HG03520 (cell line): ENCODE measurements around the gene HOXB4.

Source experiments
- ATAC-seq: cut with Tn5 transposase; IDR thresholded peaks from one replicate; pipeline ENCODE4 v1.9.1; 2021; ENCODE audit warnings: mild to moderate bottlenecking, moderate library complexity; ENCODE audit not compliant: unreplicated experiment

The HOXB4 gene

DNA sequence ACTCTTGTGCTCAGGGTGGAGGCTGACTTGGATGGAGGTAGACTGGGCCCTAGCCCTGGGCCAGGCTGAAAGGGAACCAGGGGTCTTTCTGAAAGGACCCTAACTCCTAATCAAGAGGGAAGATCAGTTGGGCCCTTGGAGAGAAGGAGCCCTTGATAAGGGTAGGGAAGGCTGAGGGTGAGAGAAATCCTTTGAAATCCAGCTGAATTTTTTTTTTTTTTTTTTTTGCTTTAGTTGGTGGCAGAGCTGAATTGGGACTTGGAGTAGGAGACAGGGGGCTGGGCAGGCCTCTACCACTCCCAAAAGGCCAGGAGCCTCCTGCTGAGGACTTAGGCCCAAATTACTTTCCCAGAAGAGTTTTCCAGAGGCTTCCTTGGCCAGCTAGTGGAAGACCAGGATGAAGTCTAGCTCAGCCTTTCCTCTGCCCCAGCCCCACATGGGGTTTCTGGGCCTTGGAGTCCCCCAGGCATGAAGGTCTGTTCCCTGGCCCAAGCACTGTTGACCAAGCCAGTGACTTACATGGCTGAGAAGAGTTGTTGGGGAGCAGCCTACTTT, 12.5 kb upstream of the HOXB4 start:
- ATAC-seq: no peak

DNA sequence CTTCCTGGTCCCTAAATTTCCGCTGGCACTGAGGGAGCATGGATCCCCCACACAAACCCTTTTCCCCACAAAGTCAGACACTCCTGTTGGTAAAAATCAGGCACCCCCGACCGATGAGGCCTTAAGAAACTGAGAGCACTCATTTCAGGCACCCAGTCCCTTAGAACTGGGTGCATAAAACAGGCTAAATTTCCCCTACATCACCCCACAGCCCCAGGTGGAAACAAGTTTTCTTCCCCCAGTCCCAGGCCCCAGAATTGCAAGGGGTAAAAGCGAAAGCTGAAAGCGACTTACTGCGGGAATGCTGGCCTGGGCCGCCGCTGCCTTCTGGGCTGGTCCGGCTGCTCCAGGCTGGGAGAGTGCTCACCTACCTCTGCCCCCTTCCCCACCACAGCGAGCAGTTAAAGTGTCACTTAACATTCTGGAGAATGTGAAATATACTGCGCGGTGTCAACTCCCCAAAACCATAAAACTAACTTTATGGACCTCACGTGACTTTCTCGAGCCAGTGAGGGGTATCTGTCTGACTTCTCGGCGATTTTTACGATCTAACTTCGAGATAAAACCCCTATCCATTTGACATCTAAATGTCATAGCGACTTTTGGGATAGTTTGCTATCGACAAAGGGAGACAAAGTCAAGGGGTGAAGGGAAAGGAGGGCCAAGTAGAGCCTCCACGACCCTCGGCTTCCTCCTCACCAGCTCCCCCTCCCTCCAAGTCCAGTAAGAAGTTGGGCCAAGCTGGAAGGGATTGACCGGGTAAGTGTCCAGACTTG, 11.9 kb upstream of the HOXB4 start, which contains the start of gene HOXB3:
Gene HOXB3 (minus strand): TSS at position 411 of the 776 bp plus-strand sequence. CDS start 37,767 bp downstream, outside the sequence.
- no peak for ATAC-seq

DNA sequence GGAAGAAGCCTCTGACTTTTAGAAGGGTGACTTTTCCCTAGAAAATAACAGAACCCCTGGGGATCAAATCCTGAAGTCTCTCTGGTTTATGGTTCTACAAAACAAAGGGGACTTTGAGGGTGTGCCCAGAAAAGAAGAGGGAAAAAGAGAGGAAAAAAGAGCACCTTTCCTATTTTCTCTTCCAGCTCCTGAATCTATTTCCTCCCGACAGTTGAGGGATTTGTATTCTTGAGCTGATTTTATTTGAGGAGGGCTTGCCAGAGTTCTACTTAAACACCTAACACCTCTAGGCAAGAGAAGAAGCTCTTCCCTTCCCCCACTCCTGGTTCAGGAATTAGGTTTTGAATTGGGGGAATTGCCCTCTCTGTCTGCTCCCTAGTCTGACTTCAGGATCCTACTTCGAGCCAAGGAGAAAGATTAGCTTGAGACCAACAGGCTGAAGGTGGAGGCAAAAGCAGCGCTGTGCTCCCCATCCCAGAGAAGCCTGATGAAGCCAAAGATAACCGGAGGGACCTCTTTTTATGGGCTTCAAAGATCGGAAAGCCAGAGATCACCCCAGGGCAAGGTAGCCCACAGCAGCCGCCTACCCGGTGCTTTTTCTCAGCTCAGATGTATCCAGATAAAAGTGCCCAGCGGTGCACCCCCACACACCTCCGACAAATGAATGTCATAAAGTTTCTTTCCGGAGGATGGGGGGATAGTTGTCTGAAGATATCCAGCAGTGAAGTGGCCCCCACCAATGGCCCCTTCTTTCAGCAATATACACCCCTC, 11.1 kb upstream of the HOXB4 start:
- ATAC-seq: no peak

DNA sequence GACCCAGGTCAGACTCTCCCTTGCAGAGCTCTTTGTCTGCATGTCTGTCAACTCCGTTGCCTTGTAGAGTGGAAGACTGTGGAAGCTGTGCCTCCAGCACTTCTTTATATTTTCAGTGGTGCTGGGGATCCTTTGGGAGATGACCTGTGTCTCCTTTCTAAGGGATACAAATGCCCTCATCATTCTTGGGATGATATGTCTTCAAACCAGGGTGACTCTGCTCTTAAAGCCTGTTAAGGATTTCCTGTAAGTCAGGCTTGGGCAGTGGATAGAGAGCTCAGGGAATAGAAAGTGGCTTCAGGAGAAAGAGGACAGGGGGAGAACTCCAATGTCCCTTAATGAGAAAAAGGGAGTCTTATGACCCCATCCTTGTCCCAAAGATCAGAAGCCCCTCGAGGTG, 10.4 kb upstream of the HOXB4 start:
- ATAC-seq: no peak

DNA sequence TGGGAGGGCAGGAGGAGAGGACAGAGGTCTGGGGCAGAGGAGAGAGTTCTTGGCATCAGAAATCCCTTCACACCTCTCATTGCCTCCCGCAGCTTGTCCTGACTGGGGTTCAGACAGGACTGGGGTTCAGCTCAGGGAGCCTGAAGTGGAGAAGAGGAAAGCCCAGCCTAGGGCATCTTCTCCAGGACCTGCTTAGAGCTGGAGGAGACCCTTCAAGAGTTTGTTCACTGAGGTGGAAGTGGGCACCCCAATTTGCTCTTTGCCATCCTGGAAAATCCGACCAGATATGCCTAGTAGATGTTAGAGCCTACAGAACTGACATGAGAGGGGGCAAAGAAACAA, 9.9 kb upstream of the HOXB4 start:
- ATAC-seq: no peak

DNA sequence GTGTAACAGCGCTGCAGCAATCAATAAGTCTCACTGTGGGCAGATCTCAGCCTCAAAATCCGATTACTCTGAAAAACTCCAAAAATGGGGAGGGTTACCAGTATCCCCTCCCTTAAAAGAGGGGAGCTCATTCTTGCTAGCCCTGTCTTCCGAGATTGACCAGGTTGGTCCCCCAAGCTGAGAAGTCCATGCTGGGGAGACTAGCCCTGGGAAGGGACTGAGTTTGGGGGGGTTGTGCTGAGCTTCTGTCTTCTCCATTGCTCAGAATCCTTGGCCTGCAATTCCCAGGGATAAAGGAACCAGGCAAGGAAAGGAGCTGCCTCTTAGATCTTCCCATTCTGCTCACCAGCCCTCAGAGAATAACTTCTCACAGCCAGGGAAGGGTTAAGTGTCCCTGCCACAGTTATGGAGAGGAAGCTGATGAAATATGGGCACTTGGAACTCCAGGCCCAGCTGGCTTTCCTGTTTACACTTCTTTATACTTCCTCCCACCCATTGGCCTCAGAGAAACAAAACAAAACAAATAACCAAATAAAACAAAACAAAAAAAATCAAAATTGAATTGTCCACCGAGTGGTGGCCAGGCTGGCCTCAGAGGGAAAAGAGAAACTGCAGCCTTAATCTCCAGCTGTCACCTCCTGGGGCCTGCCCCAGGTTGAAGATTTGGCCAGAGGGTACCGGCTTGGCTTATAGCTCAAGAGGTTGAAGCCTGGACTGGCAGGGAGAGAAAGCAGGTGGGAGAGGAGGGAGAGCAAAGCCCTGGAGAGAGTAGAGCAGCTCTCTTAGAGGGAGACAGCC, 9.3 kb upstream of the HOXB4 start:
- no peak for ATAC-seq

DNA sequence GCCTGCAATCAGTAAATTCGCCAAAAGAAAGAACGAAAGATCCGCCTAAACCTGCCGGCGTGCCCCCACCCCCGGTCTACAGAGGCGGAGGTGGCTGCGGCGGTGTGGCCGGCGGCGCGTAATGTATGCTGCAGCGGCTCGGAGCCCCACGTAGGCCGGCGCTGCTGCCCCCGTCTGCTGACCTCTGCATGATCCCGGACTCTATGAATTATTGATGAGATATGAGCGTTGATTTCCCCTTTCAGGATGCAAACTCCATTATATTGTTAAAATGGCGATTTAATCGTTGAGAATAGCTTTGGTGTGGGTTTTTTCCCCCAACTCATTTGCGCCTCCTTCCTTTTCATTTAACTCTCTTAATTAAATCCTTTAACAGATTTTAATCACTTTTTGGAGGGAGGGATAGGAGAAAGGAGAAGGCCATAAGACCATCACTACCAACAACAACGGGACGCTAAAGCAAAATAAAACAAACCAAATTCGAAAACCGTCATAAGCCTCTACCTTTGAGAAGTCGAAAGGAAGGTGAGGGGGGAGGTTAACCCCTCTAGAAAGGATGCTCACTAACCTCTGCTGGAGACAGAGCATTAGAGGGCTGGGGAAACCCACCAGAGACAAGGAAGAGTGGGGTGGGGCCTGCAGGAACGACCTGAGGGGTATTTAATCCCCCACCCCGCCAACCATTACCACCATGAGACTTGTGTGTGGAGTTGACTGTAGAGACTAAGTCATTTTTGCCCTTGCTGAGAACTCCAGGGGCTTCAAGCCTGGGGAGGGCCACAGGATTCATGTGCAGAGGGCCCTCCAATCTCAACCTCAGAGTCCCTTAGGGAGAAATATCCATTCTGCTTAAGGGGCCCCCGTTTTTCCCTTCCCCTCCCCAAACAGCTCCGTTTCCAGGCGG, 8.5 kb upstream of the HOXB4 start:
- no peak for ATAC-seq

DNA sequence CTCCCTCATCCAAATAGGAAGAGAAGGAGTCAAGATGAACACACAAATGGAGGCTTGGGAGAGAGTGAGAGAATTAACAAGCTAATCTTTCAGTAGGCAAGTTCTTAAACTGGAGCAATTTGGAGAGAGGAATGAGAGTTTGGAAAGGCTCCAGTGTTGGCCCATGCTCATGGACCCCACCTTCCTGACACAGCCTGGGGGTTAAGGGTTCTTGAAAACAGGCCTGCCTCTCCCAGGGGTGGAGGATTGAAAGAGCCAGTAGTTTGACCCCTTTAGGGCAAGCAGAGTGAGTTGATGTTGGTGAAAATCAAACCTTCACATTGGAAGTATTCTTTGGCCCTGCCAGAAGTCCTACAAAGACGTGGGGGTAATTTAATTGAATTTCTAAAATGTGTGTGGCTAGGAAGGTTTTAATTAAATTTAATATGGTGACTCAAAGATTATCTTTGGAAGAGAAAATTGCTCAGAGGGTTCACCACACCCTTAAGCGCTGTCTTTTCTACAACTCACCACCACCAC, 6.1 kb upstream of the HOXB4 start:
- ATAC-seq: no peak

DNA sequence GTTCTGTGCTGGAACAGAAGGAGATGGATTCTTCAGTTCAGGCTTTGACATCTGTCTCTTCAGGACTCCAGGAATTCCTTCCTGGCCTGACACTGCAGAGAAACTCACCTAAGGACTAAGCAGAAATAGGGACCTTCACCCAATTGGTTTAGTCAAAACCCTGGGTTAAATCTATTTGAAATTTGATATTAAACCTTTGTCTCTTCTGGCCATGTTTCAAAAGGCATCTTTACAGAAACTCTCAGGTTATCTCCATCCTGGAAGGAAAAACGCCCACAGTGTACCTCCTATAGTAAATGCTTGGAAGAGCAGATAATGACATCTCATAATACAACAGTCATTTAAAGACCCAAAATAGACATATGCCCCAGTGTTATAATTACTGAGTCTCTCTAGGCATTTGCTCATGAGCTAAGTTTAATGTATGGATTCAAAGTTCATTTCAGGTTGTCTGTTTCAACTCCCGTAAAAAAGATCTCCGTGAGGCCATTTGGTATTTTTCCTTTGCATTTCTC, 5.6 kb upstream of the HOXB4 start:
- ATAC-seq: no peak

DNA sequence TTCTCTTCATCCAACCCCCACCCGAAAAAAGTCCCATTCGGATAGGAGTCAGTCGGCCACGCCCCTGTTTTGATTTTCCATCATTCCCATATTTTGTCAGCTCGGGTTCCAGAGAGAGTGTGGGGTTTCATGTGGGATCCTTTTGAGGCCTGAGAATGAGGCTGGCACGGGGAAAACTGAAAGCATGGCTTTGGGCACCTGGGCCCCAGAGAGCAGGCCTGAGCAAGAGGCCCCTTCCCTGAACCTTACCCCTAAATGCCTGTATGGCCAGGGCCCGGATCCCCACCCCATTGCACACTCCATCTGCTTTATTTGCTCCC, 4.6 kb upstream of the HOXB4 start:
- no peak for ATAC-seq

DNA sequence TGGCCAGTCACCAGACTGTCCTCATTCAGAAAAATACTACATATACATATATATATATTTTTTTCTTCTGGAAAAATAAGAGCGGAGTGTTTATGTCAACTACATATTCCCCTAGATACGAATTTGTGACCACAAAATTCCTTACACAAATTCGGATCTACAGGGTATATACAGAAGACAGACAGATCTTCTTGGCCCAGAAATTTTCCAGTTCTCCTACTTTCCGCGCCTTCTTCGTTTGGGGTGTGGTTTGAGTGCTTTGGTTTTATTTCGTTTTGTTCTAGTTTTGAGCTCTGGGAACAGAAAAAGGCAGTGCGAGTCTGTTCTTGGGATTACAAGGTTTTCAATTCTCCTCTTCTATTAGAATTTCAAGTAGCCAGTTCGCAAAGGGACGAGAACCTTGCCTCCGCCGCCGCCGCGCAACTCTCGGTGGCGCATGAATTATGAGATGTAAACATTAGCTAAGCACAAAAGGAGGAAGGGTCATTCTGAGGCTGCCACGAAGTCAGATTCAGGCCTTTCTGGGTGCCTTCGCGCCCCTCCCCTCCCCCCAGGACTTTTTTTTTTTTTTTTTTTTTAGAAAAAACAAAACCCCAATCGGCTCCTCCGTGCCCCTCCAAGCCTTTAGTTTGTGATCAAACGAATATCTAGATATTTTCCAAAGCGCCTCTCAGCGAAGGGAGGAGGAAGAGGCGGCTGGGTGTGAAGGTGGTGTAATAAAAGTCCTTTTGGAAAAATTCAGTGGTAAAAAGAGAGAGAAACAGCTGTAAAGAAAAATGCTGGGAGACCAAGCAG, 1.8 kb upstream of the HOXB4 start:
- no peak for ATAC-seq

DNA sequence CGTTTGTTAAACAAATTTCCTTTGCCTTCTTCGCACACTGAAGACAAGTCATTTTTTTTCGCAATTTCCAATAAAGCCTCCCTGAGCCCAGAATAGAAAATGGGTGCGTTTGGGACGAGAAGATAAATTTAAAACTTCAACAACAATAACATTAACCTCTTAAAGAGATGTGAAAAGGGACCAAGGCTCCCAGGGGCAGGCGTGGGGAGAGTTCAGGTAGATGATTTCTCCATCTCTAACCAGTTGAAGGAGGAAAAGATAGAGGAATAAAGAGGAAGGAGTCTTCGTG, 1.3 kb upstream of the HOXB4 start:
- no peak for ATAC-seq

DNA sequence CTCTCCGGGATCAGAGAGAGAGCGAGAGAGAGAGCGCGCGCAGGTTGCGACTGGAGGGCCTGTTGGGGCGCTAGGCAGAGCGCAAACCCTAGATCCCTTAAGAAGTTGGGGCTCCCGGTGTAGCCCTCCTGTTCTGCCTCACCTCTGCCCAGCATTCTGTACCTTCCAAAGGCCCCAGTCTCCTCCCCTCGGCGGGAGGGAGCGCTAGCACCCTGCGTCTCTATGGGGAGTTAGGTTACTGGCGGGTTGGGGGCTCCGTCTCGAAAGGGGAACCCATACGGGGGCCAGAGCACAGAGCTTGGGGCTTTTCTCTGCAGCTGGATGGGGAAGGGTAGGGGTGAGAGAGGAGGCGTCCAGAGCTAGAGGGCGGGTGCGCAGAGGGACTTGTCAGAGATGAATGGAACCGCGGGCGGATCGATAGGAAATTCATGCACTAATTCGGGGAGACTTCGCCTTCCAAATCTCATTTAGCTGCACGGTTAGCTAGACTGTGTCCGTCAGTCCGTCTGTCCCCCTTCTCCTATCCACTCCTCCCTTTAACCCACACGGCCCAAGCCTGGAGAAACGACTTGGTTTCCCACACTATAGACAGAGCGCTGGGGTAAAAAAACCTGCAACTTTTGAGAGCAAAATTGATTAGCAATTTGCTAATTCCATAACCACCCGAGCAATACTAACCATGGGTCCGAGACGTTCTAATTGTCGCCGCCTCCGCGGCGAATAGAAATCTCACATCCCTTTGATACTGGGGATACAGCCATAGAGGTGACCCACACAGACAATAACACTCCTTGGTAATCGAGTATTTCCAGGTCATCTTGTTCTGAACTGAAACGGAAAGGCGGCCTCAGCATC, 693 bp upstream of the HOXB4 start:
- no peak for ATAC-seq

DNA sequence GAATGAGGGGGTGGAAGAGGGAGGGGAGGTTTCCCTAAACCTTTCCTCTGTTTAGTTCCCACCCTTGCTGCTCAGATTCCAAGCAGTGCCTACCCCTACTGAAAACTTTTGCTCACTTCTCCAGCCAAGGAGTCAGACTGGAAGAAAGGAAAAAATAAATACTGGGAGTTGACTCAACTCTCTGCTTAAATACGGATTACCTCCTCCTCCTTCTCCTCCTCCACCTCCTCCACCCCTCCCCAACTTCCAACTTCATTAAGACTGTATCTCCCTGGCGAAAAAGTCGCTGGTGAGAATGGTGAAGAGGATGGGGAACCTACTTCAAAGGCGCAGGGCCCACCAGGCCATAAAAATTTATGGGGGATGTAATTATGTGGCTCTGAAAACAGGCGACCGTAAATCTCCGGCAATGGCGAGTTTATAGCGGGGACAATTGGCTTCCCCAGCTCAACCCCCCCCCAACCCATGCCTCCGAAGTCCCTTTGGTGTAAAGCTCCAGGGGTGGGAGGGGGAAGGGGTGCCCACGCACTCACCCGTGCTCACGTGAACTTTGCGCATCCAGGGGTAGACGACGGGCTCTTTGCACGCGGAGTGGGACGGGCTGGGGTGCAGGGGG, 712 bp downstream of the HOXB4 start:
- ATAC-seq: no peak

DNA sequence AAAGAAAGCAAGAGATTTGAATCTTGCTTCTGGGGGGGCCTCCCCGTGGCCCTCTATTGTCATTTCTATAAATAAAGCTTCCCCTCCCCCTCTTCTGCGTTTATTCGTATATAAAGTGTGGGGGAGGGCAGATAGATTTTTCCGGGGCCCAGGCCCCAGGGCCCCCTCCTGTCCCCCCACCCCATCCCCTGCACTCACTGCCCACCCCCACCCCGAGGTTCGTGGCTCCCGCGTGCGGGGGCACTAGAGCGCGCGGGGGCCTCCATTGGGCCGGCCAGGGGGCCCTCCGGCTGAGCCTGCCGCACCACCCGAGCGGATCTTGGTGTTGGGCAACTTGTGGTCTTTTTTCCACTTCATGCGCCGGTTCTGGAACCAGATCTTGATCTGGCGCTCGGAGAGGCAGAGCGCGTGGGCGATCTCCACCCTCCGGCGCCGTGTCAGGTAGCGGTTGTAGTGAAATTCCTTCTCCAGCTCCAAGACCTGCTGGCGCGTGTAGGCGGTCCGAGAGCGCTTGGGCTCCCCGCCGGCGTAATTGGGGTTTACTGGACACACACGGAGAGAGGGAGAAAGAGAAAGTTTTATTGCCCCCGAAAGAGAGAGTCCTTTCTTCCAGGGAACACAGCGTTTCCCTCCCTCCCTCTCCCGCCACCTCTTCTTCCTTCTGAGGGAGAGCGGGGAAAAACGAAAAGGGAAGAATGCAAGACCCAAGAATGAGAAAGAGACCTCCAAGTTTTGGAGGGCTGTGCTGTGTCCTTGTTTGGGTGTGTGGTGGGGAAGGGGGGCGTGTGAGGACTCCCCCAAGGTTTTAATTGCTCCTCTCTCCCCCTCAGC, 1.5 kb downstream of the HOXB4 start:
- ATAC-seq: no peak

DNA sequence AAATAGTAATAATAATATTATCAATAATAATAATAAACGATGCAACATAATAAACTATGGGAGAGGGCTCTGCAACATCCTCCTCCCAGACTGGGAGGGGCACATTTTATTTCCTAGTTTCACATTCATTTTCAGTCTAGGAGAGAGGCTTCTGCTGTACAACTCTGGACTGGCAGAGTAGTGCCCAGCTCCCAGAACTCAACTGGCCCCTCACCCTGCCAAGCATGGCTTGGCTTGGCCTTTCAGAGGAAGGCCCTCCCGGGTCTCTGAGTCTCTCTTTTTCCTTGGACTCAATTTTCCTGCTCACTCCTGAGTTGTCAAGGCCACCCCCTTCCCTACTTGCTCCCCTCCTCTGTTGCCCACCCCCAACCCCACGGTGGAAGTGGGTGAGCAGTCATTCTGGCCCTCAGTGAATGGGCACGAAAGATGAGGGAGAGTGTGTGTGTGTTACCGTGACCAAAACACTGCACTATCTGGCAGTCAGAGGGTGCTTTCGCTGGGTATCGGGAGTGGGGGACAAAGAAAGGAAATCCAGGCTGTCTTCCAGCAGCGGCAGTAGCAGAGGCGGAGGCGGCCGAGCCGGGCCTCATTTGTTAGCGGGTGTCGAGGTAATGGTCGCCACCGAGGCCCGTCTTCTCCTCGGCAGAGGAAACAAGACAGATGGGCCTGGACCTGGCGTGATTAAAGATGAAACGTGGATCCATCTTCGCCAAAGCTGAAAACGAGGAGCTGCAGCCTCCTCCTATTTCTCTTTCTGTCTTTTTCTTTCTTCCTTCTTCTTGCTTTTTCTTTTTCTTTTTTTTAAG, 2.3 kb downstream of the HOXB4 start:
- no peak for ATAC-seq
